T-helper 2 cell (primary cell): Measurements from ENCODE around the gene SH2D6.
A peak's percentile ranks its signal among the peaks of the same experiment; 100 is the strongest.
"Not testable (repeated sequence)": the region's sequence is repeated elsewhere in the genome, so short reads cannot be mapped to it uniquely, and the experiment has no call there.

Experiments
- DNase-seq, 5 experiments: peaks; one replicate each; pipeline versions ENCODE4 v3.0.0 to v3.0.0-alpha.2; 2012 to 2022

Gene SH2D6

GRCh38 chr2:85422072-85422457, 3.6 kb downstream of the SH2D6 start:
- DNase-seq, result no peak

GRCh38 chr2:85423525-85423924, 5.0 kb downstream of the SH2D6 start:
- DNase-seq, result no peak

- DNase-seq, result no peak
These were observed 7.1 kb downstream of the SH2D6 start for GRCh38 chr2:85425588-85425987.

GRCh38 chr2:85427300-85427835, 8.9 kb downstream of the SH2D6 start:
- DNase-seq, result no peak

- no peak for DNase-seq
These were observed 9.9 kb downstream of the SH2D6 start for GRCh38 chr2:85428343-85428881.

- DNase-seq, result no peak
These were observed 10.9 kb downstream of the SH2D6 start for GRCh38 chr2:85429213-85429923.

- no peak for DNase-seq
These were observed 11.4 kb downstream of the SH2D6 start for GRCh38 chr2:85429924-85430289.

GRCh38 chr2:85430752-85431569, 12.4 kb downstream of the SH2D6 start:
- no peak for DNase-seq

- DNase-seq, result no peak
These were observed 13.2 kb downstream of the SH2D6 start for GRCh38 chr2:85431570-85432205.

- no peak for DNase-seq
These were observed 15.1 kb downstream of the SH2D6 start for GRCh38 chr2:85433511-85434089.

- no peak for DNase-seq
These were observed 16.2 kb downstream of the SH2D6 start for GRCh38 chr2:85434696-85435095.

- no peak for DNase-seq
These were observed 16.9 kb downstream of the SH2D6 start for GRCh38 chr2:85435220-85435958.

GRCh38 chr2:85435981-85436835, 17.7 kb downstream of the SH2D6 start:
- DNase-seq, result no peak

GRCh38 chr2:85436836-85437487, 18.4 kb downstream of the SH2D6 start:
- no peak for DNase-seq

- DNase-seq, result peak; percentile 52 to 92 (median 71)
These were observed 19.1 kb downstream of the SH2D6 start for GRCh38 chr2:85437488-85438200.

- no peak for DNase-seq
These were observed 19.9 kb downstream of the SH2D6 start for GRCh38 chr2:85438201-85439024.

- DNase-seq, result no peak
These were observed 20.5 kb downstream of the SH2D6 start for GRCh38 chr2:85439025-85439472.

- not testable (repeated sequence) for DNase-seq
These were observed 21.1 kb downstream of the SH2D6 start for GRCh38 chr2:85439569-85439968.

GRCh38 chr2:85439986-85440385, 21.5 kb downstream of the SH2D6 start:
- peak in 1 of 5 experiments; percentile 88 for DNase-seq
